T-helper 2 cell treated with Interferon-gamma antibody and Interleukin-4, amounts not matched to agents 100 ng/mL and 5 ng/mL, for 36 hours (primary cell): ENCODE measurements around the gene B4GALNT3. TPM values are rescaled to one million over a fixed set of nuclear protein-coding genes. Genes with fewer than 3 reads are reported as not detected.

ENCODE experiments used
- intact Hi-C: fragments of 100-400 bp; cut with micrococcal nuclease; formaldehyde crosslinking; loops from one replicate; pipeline ENCODE4 v1.15.1; 2023
- total RNA-seq: library from RNA; stranded (reverse); gene quantifications from 2 replicates; pipeline ENCODE4 v1.2.3, GENCODE V29; 2022

The B4GALNT3 gene
- total RNA-seq, 1 donor from 2014 or later: 15.6 TPM

DNA sequence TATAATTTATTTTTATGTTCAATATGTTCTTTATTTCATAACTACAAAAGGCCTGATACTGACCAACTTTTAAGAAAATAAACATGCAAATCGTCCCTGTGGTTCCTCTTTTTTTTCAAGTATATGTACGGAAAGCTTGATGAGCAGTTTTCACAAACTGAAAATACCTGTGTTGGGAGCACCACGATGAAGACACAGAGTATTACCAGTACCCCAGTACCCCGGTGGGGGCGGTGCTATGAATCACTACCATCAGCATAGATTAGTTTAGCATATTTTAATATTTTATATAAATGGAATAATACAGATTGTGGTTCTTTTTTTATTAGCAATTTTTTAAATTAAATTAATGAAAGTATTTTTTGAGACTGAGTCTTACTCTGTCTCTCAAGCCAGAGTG, 7.0 kb downstream of the B4GALNT3 start:
- intact Hi-C loops: no loop called here

DNA sequence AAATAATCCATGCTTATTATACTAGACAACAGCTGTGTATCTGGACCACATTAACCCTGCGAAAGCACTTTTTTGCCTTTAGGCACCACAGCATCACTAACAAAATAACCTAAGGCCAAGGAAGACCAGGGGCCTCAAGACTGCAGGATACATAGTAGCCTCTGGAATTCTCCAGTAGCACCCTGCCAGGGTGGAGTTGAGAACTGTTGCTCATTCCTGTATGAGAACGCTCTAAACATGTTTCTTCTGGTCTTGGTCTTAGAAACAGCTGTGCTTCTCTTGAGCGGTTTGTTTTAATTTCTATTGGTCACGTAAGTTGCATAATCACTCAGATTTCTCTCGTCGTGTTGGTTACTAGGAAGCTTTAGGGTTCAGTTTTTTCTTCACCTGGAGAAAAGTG, 7.9 kb downstream of the B4GALNT3 start:
- intact Hi-C loops: no loop called here

DNA sequence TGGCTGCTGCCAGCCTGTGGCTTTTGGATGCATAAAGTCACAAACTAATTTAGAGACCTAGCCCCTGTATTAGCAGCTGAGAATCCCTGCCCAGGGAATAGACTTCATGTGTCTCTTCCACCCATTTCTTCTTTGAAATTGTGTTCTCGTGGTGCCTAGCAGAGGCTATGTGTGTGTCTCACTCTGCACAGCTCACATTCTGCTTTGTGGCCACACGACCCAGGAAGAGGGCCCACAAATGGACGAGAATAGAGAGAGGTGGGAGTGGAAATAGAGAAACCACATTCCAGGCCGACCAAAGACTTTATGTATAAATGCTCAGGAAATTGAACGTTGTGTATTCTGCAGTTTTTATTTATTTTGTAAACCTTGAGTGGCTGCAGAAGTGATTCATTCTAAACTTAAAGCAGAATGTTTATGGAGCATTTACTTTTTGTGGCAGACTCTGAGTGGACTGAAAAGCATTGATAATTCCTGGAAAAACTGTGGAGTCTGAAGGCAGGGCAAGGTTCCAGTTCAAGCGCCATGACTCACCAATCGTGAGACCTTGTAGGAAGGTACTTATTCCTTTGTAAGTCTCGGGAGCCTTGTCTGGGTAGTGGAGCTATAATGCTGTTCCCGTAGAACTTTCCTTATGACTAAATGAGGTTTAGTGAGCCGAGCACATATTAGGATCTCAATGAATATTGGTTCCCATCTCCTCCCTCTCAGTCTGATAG, 9.1 kb downstream of the B4GALNT3 start:
- intact Hi-C loops: no loop called here

GRCh38 chr12:470133-470532, 10.4 kb downstream of the B4GALNT3 start:
- intact Hi-C loops: no loop called here

DNA sequence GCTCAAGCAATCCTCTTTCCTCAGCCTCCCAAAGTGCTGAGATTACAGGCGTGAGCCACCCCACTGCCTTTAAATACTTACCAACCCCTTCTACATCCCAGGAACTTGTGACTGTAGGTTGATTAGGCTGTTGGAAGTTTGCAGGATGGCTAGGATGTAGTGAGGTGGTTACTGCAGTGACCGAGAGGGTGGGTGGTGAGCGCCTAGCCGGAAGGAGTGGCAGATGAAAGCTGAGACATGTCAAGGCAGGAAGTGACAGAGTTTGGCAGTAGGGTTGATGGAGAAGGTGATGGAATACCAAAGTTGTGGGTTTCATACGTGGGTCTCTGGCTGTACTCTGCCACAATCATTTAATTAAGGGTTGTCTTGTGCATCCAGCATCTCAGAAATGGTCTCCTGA, 13.5 kb downstream of the B4GALNT3 start:
- intact Hi-C loops: no loop called here

- intact Hi-C loops: no loop called here
Observed at GRCh38 chr12:473863-474577, 14.3 kb downstream of the B4GALNT3 start.

DNA sequence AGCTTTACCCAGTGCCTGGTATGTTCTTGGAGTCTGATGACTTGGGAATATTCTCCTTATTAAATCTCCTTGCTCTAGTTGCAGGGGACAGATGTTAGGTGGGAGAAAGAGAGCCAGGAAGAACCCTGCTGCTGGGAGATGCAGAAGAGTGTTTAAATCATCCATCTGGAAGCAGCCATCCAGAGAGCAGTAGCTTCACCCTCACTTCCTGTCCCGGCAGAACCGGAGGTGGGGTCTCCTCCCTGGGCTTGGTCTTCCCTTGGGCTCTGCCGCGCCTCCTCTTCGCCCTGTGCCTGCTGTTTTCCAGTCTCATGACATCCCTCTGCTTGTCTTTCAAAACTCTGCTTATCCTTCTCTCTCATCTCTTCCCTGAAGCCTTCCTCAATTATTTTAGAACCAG, 15.5 kb downstream of the B4GALNT3 start:
- intact Hi-C loops: no loop called here

- intact Hi-C loops: no loop called here
Observed at GRCh38 chr12:479161-479560, 19.4 kb downstream of the B4GALNT3 start.

- intact Hi-C loops: no loop called here
Observed at GRCh38 chr12:480831-481816, 21.4 kb downstream of the B4GALNT3 start.

GRCh38 chr12:482061-482460, 22.3 kb downstream of the B4GALNT3 start:
- intact Hi-C loops: no loop called here

GRCh38 chr12:484096-484495, 24.4 kb downstream of the B4GALNT3 start:
- intact Hi-C loops: no loop called here

DNA sequence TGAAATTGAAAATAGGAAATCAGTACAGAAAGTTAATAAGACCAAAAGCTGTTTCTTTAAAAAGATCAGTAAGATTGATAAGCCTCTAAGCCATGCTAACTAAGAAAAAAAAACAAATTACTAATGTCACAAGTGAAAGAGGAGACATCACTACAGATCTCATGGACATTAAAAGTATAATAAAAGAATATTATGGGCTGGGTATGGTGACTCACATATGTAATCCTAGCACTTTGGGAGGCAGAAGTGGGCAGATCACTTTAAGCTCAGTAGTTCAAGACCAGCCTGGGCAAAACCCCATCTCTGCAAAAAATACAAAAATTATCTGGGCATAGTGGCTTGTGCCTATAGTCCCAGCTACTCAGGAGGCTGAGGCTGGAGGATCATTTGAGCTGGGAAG, 30.5 kb downstream of the B4GALNT3 start:
- intact Hi-C loops: no loop called here

DNA sequence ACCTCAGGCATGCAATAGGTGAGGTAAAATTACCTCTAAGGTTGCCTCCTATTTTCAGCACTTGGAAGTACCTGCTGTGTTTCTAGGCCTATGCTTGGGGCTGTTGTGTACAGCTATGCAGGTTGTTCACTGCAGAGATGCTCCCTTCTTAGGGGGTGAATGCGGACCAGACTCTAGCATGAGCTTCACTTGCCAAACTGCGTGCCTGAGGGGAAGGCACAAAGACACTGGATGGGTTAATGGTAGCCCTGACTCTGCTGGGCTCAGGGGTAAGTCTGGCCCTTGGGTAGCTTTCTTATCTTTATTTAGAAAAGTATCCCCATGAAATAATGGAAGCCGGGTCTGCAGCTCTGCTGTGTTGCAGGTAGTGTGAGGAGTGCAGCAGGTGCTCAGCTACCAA, 35.7 kb downstream of the B4GALNT3 start:
- intact Hi-C loops: no loop called here

DNA sequence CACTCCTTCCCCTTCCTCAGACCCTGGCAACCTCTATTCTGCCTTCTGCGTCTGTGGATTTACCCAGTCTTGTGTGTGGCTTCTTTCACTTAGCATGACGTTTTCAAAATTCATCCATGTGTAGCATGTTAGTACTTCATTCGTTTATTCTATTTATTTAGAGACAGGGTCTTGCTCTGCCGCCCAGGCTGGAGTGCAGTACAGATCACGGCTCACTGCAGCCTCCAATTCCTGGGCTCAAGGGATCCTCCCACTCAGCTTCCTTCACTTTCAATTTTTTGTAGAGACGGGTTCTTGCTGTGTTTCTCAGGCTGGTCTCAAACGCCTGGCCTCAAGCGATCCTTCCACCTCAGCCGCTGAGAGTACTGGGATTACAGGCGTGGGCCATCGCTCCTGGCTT, 37.0 kb downstream of the B4GALNT3 start:
- intact Hi-C loops: no loop called here

- intact Hi-C loops: no loop called here
Observed at GRCh38 chr12:497501-498160, 37.9 kb downstream of the B4GALNT3 start.

GRCh38 chr12:499837-500458, 40.2 kb downstream of the B4GALNT3 start:
- intact Hi-C loops: no loop called here

GRCh38 chr12:501722-502447, 42.1 kb downstream of the B4GALNT3 start:
- intact Hi-C loops: no loop called here

DNA sequence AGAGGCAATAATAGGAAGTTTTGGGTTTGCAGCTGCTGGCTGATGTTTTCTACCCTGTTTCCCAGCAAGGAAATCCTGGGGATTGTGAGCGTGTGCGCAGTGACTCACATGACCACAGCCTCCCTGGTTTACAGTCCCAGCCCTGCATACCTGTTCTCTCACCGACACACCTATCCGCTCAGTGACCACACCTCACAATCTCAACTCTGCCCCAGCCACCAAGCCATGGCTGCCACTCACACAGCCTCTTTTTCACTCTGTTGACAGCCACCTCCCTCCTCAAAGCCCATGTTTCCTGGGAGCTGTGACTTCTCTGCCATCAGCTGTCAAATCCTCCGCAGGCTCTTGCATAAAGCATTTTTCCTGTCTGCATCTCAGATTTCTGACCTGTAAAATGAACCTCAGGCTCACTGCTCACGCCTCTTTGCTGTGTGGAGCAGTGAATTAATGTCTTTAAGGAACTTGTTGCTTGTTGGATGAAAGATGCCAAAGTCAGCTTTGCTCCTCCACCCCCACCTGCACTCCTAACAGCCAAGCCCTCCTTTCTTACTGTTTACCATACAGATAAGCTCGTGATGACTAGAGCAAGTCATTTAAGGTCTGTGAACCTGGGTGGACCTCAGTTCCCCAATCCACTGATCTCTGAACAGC, 43.5 kb downstream of the B4GALNT3 start:
- intact Hi-C loops: no loop called here

- intact Hi-C loops: no loop called here
Observed at GRCh38 chr12:505221-505620, 45.5 kb downstream of the B4GALNT3 start.

DNA sequence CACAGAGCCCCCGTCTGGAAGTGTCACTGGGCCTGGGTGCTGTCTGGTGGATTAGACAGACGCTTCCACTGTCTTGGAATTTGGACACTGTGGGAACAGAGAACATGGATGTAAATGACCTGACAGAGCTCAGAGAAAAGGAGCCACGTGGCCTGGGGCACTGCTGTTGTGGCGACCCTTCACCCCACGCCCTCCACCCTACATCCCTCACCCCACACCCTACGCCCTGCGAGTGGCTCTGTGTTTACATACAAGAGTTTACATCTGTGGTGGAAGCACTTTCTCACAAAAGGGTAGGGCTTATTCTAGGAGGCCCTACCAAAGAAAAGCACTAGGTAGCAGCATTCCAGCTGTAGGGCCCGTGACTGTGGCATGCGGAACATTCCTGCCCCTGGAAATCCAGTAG, 47.7 kb downstream of the B4GALNT3 start:
- intact Hi-C loops: no loop called here
